ENCODE measurements around the gene DYNLRB1. TPM values are rescaled to one million over a fixed set of nuclear protein-coding genes. Genes with fewer than 3 reads are reported as not detected.

The DYNLRB1 gene
- total and polyA plus RNA-seq, 9 of the 15 experiments (the other 6 are each of a cell fraction or from before 2014, with no cell fraction given) = 48.7 to 358 (median 121) TPM

DNA sequence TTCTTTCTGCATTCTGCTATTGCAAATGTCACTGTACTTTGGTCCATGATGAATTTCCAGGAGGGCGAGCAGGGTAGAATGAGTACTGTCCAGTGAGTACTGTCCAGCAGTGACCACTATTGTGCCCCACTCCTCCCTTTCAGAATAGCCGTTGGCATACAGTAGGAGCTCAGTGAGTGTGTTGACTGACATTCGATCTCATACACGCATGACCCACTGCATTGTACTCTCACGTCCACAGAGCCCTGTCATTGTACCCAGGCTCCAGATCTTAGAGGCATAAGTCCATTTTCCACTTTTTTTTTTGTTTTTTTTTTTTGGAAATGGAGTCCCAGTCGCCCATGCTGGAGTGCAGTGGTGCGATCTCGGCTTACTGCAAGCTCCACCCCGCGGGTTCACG, 8.2 kb downstream of the DYNLRB1 start:
- H3K9me1 ChIP-seq (ENCODE audit: control insufficient read depth, insufficient read depth, low read length) = no peaks in the 10 kb centered on the region
- no peaks in the 10 kb centered on the region for H3K9me3 ChIP-seq (replicated peaks; ENCODE audit: control insufficient read depth, insufficient read depth, low read depth, low read length)
- WGBS (ENCODE audit: insufficient coverage, low coverage, missing lambda C conversion rate) = 96% methylated on average over 8 of the region's 11 CpGs
- in situ Hi-C loops (cut with MboI) = loop anchor here (10.0 kb wide), 1 partner anchor 330 kb away; no protein-coding TSS in a partner anchor
- H3K4me1 ChIP-seq (replicated peaks in 1 of 2; ENCODE audit: control insufficient read depth in 2 of 2, insufficient read depth in 2 of 2, low read length in 2 of 2) = peaks cover 15 to 17% of the 10 kb centered on the region in 2 experiments
- H3K9ac ChIP-seq (ENCODE audit: insufficient read depth in 1 of 2, low read depth in 2 of 2, low read length in 2 of 2) = no peak overlapping the region
- no peak for TF ChIP-seq ZNF263 (CRISPR knock-in tag; IDR thresholded peaks at IDR 0.05; ENCODE audit: borderline replicate concordance)
- no peak for TF ChIP-seq PML (IDR thresholded peaks at IDR 0.05; ENCODE audit: low read length)
- no peak for TF ChIP-seq SMAD4 (CRISPR knock-in tag; conservative IDR thresholded peaks at IDR 0.05)
- no peak for TF ChIP-seq ETV5 (CRISPR knock-in tag; IDR thresholded peaks at IDR 0.05; ENCODE audit: low read depth)
- BruUV-seq (replicated peaks) = no TSS peak
- H3K36me3 ChIP-seq (ENCODE audit: control insufficient read depth, insufficient read depth, low read length) = peaks cover 65% of the 10 kb centered on the region
- no peak overlapping the region for H2AFZ ChIP-seq (ENCODE audit: low read depth, low read length)
- no peaks in the 10 kb centered on the region for H3K27me3 ChIP-seq (ENCODE audit: control insufficient read depth in 2 of 2, insufficient read depth in 2 of 2, low read length in 2 of 2)
- peaks cover 58% of the 10 kb centered on the region for H3K79me2 ChIP-seq (ENCODE audit: control insufficient read depth, insufficient read depth, low read length)
- no peak overlapping the region for H3K4me3 ChIP-seq
- ATAC-seq = no peak
- FAIRE-seq = no peak
- intact Hi-C loops (cut with micrococcal nuclease) = no loop called here
- H3K27ac ChIP-seq (ENCODE audit: extremely low read depth, low read depth, low read length) = no peak overlapping the region
- no peak overlapping the region for H3K4me2 ChIP-seq (ENCODE audit: insufficient read depth, low read length)
- DNase-seq (ENCODE audit: extremely low read depth in 1 of 4, low spot score in 3 of 4) = no peak
- CTCF ChIA-PET (ENCODE audit: low intra/inter-chr PET ratio) = interaction anchor here (3.9 kb wide), 1 partner anchor 212 kb away, joined by 33 read pairs; no protein-coding TSS in a partner anchor
- POLR2A ChIA-PET = interaction anchor here (1.0 to 1.1 kb wide), 2 partner anchors 9 to 18 kb away, joined by 3 to 4 read pairs; no protein-coding TSS in a partner anchor
- peaks cover 20% of the 10 kb centered on the region for H4K20me1 ChIP-seq (replicated peaks; ENCODE audit: control insufficient read depth, insufficient read depth, low read length)

DNA sequence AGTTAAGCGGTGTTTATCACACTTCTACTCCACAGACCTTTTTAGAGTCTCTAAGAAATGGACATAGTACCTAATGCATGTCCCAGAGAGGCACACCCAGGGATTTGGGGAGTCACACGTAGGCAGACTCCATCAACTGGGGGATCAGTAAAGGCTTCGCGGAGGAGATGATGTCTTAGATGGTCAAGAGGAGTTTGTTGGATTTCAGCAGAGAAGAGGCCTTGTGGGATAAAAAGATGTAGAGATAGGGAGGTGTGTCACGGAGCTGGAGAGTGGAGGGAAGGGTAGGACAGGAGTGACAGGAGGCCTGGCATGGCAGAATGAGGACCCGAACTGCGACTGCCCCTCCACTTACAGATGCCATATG, 9.1 kb downstream of the DYNLRB1 start:
- Histone ChIP-seq H3K27me3 (ENCODE audit: control insufficient read depth in 2 of 2, insufficient read depth in 2 of 2, low read length in 2 of 2) (no peaks in the 10 kb centered on the region), H3K9me3 (replicated peaks; ENCODE audit: control insufficient read depth, insufficient read depth, low read depth, low read length) (no peaks in the 10 kb centered on the region), H3K4me2 (ENCODE audit: insufficient read depth, low read length) (no peak overlapping the region; the same call in 1 of the 2 replicates), H3K79me2 (ENCODE audit: control insufficient read depth, insufficient read depth, low read length) (peaks cover 50% of the 10 kb centered on the region), H3K9ac (ENCODE audit: insufficient read depth in 1 of 2, low read depth in 2 of 2, low read length in 2 of 2) (peak overlapping the region in 1 of 2 experiments; percentile 48; a peak in 1 of 4 replicates), H3K4me3 (no peak overlapping the region), H3K36me3 (ENCODE audit: control insufficient read depth, insufficient read depth, low read length) (peaks cover 67% of the 10 kb centered on the region), H3K27ac (ENCODE audit: extremely low read depth, low read depth, low read length) (peak overlapping the region; percentile 61; the same call in 2 of the 3 replicates), H3K9me1 (ENCODE audit: control insufficient read depth, insufficient read depth, low read length) (no peaks in the 10 kb centered on the region), H3K4me1 (replicated peaks in 1 of 2; ENCODE audit: control insufficient read depth in 2 of 2, insufficient read depth in 2 of 2, low read length in 2 of 2) (peaks cover 15 to 17% of the 10 kb centered on the region in 2 experiments), H2AFZ (ENCODE audit: low read depth, low read length) (no peak overlapping the region), H4K20me1 (replicated peaks; ENCODE audit: control insufficient read depth, insufficient read depth, low read length) (peaks cover 20% of the 10 kb centered on the region)
- in situ Hi-C loops (cut with MboI) (loop anchor here (10.0 kb wide), 1 partner anchor 331 kb away; no protein-coding TSS in a partner anchor), intact Hi-C loops (cut with micrococcal nuclease) (no loop called here)
- FAIRE-seq = no peak
- WGBS (ENCODE audit: insufficient coverage, low coverage, missing lambda C conversion rate) = 86% methylated on average over 7 of the region's 7 CpGs
- DNase-seq (ENCODE audit: extremely low read depth in 1 of 4, low spot score in 3 of 4) = no peak
- POLR2A ChIA-PET = interaction anchor here (1.0 to 1.2 kb wide), 2 partner anchors 9 to 17 kb away, joined by 3 to 4 read pairs; partner anchors contain the start of gene DYNLRB1
- ATAC-seq = no peak
- BruUV-seq (replicated peaks) = no TSS peak
- CTCF ChIA-PET (ENCODE audit: low intra/inter-chr PET ratio) = no interaction called here
- TF ChIP-seq, protein P1, sequence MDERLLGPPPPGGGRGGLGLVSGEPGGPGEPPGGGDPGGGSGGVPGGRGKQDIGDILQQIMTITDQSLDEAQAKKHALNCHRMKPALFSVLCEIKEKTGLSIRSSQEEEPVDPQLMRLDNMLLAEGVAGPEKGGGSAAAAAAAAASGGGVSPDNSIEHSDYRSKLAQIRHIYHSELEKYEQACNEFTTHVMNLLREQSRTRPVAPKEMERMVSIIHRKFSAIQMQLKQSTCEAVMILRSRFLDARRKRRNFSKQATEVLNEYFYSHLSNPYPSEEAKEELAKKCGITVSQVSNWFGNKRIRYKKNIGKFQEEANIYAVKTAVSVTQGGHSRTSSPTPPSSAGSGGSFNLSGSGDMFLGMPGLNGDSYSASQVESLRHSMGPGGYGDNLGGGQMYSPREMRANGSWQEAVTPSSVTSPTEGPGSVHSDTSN (CRISPR knock-in tag; IDR thresholded peaks at IDR 0.05; ENCODE audit: low read depth) = no peak
- TF ChIP-seq, protein P1 (tag; conservative IDR thresholded peaks at IDR 0.05; ENCODE audit: low read depth) = no peak
- TF ChIP-seq STAG1 (CRISPR knock-in tag; IDR thresholded peaks at IDR 0.05; ENCODE audit: borderline replicate concordance) (no peak), MECOM (CRISPR knock-in tag; IDR thresholded peaks at IDR 0.05) (no peak), NONO (IDR thresholded peaks at IDR 0.05; ENCODE audit: low read depth in 2 of 2, low read length in 1 of 2) (no peak), SMC3 (conservative IDR thresholded peaks at IDR 0.05; ENCODE audit: insufficient read depth, low read depth, low read length) (no peak), ILF3 (IDR thresholded peaks at IDR 0.05; ENCODE audit: borderline replicate concordance) (no peak)
- TF ChIP-seq, protein P2, sequence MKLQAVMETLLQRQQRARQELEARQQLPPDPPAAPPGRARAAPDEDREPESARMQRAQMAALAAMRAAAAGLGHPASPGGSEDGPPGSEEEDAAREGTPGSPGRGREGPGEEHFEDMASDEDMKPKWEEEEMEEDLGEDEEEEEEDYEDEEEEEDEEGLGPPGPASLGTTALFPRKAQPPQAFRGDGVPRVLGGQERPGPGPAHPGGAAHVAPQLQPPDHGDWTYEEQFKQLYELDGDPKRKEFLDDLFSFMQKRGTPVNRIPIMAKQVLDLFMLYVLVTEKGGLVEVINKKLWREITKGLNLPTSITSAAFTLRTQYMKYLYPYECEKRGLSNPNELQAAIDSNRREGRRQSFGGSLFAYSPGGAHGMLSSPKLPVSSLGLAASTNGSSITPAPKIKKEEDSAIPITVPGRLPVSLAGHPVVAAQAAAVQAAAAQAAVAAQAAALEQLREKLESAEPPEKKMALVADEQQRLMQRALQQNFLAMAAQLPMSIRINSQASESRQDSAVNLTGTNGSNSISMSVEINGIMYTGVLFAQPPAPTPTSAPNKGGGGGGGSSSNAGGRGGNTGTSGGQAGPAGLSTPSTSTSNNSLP (IDR thresholded peaks at IDR 0.05; ENCODE audit: borderline replicate concordance, low read depth, low read length) = no peak

All from K562 (cell line).